ENCODE measurements around the gene IGF1R.
A peak's percentile ranks its signal among the peaks of the same experiment; 100 is the strongest.

The IGF1R gene

GRCh38 chr15:98781838-98782237 lies 133.5 kb downstream of the IGF1R start:
- no peak for DNase-seq

DNA sequence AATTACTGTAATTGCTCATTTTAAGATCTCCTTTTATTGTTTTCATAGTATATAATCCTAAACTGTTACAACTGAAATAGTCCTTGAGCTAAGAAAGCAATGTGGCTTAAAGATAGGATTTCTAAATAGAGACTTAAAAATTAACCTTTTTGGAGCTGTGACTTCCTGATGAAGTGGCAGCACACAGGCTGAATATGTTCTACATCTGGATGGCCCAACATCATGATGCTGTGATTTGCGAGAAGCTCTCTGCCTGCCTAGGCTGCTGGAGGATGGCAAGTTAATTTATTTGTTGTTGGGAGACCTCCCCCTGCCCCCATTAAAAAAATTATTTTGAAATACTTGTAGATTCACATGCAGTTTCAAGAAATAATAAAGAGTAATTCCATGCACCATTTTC lies 134.5 kb downstream of the IGF1R start:
- DNase-seq = no peak

DNA sequence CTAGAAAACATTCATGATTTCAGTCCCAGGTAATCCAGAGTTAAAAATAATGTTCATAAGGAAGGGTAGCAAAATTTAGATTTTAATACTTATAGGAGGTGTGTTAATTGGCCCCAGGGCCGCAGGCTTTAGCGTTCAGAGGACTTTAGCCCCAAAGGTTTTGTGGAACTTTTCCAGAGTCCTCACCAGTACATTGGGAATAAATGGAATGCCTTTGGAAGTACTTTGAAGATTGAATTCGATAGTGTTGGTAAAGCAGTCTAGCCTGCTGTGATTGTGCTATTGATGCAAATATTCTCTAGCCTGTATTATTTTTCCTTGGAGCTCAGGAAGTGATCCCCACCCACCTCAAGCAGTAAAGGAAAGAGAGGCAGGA lies 137.1 kb downstream of the IGF1R start:
- no peak for DNase-seq

DNA sequence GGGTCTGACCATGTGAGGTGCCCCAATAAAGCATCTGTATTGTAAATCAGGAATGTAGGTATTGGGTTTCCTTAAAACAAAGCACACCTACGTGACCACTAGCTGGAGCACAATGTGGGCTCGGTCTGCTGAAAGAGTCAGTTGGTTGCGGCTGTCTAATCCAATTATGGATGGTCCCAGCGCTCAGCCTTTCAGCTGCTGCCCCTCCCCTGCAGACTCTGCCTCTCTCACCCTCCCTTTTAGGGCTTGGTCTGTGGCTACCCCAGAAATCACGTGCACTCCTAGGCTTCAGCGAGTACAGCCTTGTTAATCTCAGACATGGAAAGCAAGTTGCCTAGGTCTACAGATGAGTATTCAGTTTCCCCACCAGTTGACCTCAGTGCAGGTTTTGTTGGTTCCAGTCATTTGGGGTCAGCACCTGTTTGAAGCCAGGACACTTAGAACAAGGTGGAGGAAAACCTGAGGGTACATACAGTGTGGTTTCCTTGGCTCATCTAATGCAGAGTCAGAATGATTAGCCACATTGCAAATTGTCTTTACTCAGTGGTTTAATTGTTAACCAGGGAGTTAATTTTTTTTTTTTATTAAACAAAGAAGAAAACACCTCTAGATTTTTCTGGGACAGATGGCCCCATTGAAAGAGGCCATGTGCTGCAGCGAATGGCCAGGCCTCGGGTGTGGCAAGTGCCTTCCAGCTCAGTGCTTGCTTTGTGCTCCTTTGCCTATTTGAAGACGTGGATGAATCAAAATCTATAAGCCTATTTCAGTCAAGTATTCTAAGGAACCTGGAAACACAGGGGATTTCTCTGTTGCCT lies 137.7 kb downstream of the IGF1R start:
- DNase-seq = no peak

DNA sequence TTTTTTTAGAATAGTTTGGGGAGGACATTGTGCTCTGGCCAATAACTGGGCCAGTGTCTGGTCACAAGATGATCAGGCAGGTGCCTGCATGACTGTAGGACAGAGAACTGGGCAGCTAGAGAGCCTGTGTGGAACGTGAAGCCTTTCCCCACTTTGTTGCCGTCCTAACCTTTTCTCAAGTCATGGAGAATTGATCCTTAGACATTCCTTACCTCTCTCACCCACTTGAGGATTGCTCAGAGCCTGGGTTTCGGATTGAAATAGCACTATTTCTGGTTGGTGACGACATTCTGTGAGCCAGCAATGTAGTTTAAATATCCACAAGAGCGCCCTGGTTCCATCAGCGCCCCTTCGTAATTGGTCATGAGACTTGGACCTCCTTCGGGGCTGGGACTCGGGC lies 138.4 kb downstream of the IGF1R start:
- no peak for DNase-seq

DNA sequence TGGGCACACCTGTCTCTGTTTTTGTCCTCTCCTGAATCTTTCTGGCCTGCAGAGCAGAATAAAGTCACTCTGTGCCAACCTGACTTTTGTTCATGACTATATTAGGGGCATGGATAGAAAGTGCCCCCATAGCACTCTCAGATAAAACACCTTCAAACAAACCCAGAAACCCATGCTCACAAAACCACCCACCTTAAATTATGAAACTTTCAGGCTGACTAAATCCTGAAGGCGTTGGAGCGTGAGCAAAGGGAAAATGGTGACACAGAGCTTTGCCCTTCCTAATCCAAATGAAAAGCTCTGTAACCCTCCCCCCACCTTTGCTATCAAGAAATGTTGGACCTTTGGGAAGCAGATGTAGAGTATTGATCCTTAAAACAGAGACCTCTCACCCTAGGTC lies 138.9 kb downstream of the IGF1R start:
- DNase-seq = no peak

DNA sequence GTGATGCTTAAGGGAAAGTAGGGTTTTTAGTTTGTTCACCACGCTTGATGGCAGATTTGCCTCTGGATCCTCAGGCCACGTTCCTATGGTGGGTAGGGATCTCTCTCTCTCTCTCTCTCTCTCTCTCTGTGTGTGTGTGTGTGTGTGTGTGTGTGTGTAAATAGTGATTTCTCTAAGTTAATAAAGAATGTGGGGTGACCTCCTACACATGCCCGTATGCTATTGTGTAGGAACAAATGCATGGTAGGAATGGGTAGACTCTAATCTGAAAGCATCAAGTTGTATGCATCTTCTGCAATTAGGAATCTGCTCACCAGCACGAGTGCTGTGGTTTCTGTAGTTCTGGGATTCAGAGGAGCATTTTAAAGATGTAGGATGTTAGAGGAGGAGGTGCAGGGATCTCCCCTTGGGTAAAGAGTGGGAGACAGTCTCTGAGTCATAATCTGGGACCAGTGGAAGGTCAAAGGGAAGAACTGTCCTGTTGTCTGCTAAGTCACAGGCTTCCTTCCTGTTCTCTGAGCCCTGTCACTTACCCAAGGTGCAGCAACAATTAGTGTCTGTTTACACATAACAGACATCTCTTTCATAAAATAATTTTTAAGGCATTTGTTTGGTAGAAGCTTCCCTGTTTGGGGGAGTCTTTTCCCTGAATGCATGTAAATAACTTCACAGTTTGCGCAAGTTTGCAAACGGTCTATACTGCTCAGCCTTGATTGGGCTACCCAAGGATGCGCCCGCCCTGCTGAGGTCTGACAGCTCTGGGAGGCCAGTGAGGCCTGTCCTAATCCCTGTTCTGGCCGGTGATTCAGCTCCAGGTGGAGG lies 139.8 kb downstream of the IGF1R start:
- DNase-seq = no peak

GRCh38 chr15:98789020-98789419 lies 140.7 kb downstream of the IGF1R start:
- no peak for DNase-seq

DNA sequence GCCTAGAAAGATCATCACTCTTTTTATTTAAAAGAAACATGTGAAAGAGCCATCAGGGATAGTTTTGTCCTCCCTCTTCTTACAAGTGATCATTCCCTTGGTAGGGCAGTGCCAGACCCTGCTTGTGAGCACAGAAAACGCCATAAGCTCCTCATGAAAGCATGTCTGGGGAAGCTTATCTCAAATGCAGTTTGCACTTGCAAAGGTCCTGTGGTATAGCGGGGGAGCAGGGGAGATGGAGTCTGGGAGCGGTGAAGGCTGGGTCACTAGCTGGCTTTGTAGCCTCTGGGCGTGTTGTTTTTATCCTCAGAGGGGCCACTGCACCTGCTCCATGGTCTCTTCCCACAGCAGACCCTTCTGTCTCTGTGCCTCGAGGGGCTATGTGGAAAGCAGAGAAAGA lies 141.9 kb downstream of the IGF1R start:
- DNase-seq = no peak

GRCh38 chr15:98791046-98791701 lies 142.8 kb downstream of the IGF1R start:
- DNase-seq = no peak

DNA sequence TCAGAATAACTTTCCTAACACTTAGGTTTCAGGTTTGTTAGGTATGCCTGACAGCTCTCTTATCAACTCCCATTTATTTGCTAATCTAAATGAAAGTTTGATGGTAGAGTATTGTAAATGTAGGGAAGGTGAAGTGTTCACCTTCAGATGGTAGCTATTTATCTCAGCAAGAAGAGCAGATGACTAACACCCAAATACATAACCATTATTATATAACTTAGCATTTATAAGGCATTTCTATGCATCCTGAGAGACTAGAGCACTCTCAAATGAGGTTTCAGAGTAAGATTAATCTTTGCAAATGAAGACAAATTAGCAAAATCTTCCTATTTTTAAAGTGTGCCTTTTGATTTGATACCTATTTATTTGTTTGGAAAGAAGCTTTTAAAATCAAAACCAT lies 143.8 kb downstream of the IGF1R start:
- no peak for DNase-seq

GRCh38 chr15:98794211-98794610 lies 145.9 kb downstream of the IGF1R start:
- DNase-seq = no peak

GRCh38 chr15:98794748-98795147 lies 146.4 kb downstream of the IGF1R start:
- no peak for DNase-seq

GRCh38 chr15:98795980-98796379 lies 147.6 kb downstream of the IGF1R start:
- DNase-seq = no peak

DNA sequence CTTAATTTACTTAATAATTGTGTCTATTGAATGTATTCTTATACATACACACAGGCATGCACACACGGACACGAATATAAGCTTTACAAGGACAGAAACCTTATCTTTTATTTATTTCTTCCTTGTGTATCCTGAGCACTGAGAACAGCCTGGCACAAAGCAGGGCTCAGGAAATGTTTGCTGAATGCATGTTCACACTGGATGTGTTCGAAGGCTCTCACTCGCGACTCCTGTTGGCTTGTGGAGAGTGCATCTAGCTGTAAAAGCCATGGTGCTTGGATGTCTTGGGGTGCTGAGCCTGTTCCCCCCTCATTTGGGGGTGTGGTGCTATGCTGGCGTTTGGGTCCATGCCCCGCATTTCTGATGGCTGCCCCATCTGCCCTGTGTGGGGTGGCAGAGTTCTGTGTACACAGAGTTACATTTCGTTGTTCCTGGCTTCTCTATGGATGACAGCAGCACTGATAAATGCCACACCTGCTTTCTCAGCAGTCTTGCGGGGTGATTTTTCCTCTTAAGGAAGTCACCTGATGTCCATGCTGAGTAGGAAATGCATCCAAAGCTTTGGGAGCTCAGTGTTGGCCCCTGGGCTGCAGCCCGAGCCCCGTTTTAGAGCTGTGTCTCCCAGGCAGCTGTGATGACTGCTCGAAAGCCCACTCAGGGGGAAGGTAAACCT lies 148.5 kb downstream of the IGF1R start:
- DNase-seq = no peak

GRCh38 chr15:98798375-98798893 lies 150.1 kb downstream of the IGF1R start:
- DNase-seq = no peak

- DNase-seq = no peak
Observed at GRCh38 chr15:98799461-98800390, 151.4 kb downstream of the IGF1R start.

DNA sequence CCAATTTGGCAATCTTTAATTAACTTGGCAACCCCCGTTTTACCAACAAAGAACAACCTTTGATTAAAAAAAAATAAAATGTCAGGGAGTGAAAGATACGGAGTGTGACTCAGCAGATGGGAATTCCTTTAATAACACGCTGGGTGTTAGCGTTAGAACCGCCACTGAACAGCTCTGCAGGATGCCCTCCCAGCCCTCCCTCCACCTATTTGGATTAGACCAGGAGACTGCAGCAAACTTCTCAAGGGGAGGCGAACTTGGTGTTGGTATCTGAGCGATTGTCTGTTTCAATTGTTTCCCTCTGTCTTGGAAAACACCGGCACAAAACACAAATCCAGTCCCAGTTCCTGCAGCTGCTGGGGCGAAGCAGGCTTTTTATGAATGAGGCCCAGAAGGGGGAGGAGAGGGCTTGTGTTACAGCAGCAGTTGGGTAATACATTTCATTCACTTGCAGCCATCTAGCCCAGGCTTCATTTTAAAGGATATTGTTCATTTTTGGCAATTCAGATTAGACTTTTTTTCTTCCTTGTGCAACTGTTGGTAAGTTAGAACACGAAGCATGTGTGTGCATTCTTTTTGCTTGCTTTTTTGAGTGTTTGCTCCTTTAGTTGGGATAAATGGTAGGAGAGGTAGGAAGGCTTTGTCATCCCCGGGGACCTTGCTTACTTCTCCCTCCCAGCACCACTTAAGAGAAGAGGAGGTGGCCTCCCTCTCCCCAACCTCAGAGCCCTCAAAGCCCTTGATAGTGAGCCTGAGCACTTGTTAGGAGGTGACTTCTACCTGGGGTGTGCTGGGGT lies 152.3 kb downstream of the IGF1R start:
- peak; percentile 82 for DNase-seq

GRCh38 chr15:98801234-98801561 lies 152.9 kb downstream of the IGF1R start:
- DNase-seq = peak; percentile 93

- no peak for DNase-seq
Observed at GRCh38 chr15:98802187-98802586, 153.8 kb downstream of the IGF1R start.
